HG02642 (cell line): Measurements from ENCODE around the gene ERCC6L2.
A peak's percentile ranks its signal among the peaks of the same experiment; 100 is the strongest.

ENCODE experiments used
- ATAC-seq: cut with Tn5 transposase; IDR thresholded peaks from one replicate; pipeline ENCODE4 v1.9.1; 2021; ENCODE audit warnings: mild to moderate bottlenecking; ENCODE audit not compliant: unreplicated experiment, poor library complexity

The ERCC6L2 gene

GRCh38 chr9:95857896-95858295 is 17.6 kb upstream of the ERCC6L2 start:
- peak; percentile 63 for ATAC-seq

DNA sequence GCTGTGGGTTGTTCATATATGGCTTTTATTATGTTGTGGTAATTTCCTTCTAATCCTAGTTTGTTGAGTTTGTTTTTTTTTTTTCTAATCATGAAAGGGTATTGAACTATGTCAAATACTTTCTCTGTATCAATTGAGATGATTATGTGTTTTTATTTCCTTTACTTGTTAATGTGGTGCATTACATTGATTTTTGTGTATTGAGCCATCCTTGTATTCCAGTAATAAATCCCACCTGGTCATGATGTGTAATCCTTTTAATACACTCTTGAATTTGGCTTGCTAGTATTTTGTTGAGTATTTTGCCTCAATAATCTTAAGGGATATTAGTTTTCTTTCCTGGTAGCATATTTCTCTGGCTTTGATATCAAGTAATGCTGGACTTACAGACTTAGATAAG is 13.1 kb upstream of the ERCC6L2 start:
- no peak for ATAC-seq

GRCh38 chr9:95864852-95865580 is 10.5 kb upstream of the ERCC6L2 start:
- ATAC-seq: no peak

DNA sequence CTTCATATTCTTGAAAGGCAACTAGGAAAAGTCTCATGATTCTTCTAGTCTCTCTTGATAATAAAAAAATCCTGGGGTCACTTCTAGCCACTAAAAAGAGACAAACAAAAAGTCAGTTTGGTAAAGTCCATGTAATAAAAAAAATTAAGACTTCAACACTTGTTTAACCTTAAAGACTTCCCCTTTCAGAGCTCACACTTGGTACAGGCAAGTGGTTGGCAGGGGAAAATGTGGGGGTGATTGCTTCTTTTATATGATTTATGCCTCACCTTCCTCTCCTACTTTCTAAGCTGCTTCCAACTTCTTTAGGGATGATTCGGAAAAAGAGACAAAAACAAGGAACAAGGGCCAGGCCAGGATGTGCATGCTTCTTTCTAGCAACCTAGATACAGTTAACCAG is 5.1 kb upstream of the ERCC6L2 start:
- ATAC-seq: no peak

GRCh38 chr9:95870906-95871305 is 4.6 kb upstream of the ERCC6L2 start:
- ATAC-seq: no peak

DNA sequence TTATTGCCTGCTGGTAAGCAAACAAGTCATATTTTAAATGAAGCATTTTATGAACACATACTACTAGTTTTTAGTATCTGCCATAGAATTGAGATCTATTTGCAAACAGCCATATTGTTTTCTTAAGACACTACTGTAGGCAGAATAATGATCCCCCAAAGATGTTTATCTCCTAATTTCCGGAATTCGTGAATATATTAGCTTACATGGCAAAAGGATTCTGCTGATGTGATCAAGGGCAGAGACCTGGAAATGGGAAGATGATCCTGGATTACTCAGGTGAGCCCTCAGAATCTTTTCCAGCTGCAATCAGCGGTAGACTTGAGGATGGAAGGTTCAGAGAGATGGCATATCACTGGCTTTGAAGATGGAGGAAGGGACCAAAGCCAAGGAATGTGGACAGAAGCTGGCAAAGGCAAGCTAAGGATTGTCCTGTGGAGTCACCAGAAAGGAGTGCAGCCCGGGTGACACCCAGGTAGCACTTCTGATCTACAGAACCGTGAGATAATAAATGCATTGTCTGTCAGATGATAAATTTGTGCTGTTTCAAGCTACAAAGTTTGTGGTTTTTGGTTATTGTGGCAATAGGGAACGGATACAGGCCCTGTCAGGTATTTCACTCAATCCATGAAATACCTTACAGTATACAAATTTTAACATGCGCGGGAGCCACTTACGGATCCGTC is 1.0 kb upstream of the ERCC6L2 start:
- ATAC-seq: no peak

- ATAC-seq: peak; percentile 29
Observed at GRCh38 chr9:95874989-95875304, 544 bp upstream of the ERCC6L2 start.

DNA sequence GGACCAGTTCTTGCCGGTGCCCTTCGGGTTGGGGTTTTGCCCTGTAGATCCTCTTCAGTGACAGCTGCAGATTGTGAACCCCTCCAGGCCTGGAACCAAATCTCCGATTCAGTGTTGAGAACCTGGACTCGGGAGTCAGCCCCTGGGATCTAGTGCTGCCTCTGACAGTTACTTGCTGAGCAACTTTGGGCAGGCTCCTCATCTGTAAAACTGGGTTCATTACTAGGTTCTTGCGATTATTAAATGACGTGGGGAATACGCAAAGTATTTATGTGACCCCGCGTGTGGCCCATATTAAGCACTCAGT is 600 bp downstream of the ERCC6L2 start:
- no peak for ATAC-seq

DNA sequence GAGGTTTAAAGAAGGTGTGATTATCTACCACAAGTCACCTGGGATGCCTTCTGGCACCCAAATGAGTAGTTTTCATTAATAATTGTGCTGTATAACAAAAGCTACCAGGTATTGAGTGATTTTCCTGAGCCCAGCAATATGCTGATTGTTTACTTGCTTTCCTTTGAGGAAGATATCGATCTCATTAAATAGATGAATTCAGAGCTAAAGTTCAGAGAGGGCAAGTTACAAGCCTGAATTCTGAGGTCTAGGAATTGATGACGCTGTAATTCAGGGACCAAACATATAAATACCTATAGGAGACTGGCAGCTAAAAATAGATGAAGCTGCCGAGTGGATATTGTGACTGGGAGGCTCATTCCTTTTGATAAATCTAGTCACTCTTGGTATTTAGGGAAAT is 1.1 kb downstream of the ERCC6L2 start:
- no peak for ATAC-seq

DNA sequence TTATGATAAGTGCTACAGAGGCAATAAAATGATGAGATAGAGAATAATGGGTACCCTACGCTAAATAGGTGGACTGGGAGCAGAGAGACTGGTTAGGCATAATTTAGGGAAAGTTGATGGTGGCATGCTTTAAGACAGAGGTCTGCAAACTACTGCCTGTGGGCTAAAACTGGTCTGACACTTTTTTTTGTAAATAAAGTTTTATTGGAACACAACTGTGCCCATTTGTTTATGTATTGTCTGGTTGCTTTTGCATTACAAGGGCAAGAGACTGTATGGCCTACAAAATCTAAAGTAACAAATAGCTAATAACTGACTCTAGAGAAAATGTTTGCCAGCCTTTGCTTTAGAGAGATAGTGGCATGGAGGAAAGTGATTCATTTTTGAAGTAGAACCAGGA is 2.5 kb downstream of the ERCC6L2 start:
- no peak for ATAC-seq

DNA sequence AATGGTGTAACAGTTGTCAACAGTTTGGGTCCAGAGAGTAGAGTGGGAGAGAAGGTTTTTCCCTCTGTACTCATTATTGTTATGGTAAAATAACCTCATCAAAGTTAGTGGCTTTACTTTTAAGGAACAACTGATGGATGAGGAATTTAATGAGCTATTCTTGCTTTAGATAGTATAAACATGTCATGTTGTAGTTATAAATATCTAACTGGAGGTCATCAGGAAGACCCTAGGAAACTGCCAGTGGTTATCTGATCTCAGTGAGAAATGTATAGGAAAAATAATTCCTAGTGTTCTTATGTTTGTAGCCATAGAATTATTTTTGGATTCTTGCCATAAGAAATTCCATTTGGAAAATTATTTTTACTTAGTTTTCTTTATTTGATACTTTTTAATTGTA is 4.1 kb downstream of the ERCC6L2 start:
- no peak for ATAC-seq

DNA sequence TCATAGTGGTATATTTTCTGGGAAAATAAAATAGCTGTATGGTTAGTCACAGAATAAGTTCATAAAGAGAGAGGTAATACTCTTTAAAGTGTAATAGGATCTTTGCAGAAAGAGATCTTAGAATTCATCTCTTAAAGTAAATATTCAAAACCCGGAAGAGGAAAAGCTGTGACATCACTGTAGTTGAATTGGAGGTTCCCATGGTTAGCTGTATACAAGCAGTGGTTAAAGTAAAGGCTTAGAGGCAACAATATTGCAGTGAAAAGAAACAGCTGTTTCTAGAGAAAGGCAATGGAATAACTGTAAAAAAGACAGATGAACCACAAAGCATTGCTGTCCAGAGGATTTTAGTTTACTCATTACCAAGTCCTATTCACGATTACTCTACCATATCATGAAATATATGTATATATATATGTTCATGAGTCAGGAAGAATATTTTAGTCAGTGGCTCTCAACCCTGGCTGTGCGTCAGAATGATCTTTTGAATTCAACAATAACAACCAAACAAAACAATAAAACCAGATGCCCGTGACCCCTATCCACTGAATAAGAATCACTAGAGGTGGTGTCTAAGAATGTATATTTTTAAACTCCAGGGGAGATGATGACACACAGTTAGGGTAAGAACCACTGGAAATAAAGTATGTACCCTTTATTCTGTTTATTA is 4.7 kb downstream of the ERCC6L2 start:
- ATAC-seq: no peak

DNA sequence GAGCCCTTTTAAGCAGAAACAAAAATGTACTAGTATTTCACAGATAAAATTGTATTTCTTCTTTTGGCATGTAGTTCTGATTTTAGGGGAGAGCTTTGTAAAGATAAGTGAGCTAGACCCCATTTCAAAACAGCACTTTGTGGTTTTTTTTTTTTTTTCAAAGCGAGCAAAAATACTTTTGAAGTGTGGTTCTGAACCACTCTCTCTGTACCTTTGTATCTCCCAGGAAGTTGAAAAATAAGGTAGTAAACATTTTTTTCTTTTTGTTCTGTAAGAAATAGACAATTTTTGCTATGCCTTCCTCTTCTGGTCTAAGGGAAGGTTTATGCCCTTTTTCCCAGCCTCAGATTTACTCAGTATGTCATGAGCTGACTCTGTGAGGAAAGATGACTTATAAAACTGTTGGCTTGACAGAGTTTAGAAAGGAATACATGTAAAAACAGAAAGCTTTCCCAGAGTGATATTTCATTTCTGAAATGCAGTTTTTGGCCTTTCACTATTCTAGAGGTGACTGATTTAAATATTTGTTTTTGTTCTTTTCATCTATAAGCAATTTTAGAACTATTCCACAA is 12.5 kb downstream of the ERCC6L2 start:
- no peak for ATAC-seq

- ATAC-seq: no peak
Observed at GRCh38 chr9:95890594-95890993, 15.1 kb downstream of the ERCC6L2 start.

DNA sequence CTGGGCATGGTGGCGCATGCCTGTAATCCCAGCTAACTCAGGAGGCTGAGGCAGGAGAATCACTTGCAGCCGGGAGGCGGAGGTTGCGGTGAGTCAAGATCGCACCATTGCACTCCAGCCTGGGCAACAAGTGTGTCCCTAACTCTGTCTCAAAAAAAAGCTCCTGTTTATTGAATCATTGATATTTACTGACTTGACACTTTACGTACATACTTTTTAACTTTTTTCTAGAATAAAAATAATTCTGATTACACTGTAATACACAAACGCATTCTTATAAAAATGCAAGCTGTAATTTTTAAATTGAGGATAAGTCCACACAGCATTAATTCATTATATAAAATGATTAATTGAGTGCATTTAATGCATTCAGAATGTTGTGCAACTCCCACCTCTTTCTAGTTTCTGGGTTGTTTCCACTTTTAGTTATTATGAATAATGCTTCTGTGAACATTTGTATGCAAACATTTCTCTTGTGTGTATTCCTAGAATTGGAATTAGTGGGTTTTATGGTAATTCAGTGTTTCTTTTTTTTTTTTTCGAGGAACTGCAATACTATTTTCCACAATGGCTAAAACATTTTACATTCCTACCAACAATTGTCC is 15.7 kb downstream of the ERCC6L2 start:
- ATAC-seq: no peak

GRCh38 chr9:95892690-95893089 is 17.2 kb downstream of the ERCC6L2 start:
- ATAC-seq: no peak

- ATAC-seq: no peak
Observed at GRCh38 chr9:95896580-95896979, 21.1 kb downstream of the ERCC6L2 start.

- no peak for ATAC-seq
Observed at GRCh38 chr9:95901506-95901905, 26.0 kb downstream of the ERCC6L2 start.

DNA sequence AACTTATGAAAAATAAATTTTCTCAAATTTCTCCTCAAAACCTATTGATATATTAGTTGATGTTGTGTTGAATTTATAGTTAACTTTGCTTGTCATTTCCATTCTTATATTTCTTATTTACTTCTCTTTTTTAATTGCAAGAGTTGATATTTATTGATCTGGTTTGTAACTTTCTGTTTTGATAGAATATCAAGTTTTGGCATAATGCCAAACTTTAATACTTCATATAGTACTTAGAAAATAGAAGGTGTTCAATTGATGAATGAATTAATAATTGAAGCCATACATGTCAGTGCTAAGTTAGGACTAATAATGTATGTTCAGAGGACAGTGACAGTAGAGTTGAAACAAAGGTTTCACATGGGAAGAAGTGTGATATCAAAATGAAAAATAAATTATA is 27.9 kb downstream of the ERCC6L2 start:
- ATAC-seq: no peak

- ATAC-seq: no peak
Observed at GRCh38 chr9:95907794-95908193, 32.3 kb downstream of the ERCC6L2 start.

DNA sequence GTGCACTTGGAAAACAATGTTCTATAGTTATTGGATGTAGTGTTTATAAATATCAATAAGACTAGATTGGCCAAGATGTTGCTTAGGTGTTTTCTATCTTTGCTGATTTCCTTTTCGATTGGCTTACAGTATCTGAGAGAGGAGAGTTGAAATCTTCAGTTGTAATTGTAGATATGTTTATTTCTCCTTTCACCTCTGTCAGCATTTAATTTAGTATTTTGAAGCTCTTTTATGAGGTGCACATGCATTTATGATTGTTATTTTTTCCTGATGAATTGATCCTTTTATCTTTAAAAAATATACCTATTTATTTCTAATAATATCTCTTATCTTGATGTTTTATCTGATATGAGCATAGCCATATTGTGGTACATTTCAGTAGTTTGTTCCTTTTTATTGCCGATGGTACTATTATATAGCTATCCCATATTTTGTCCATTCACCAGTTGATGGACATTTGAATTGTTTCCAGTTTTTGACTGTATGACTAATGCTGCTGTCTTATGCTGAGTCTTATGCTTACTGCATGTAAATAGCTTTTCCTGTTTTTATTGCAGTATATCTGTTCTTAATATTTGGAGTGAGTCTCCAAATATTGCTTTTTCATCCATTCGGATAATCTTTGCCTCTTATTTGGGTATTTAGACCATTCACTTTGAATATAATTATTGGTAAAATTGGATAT is 34.7 kb downstream of the ERCC6L2 start:
- ATAC-seq: no peak
